Measurements from ENCODE around the gene SH3PXD2A. TPM values are rescaled to one million over a fixed set of nuclear protein-coding genes. Genes with fewer than 3 reads are reported as not detected.

SH3PXD2A gene
- total RNA-seq, 1 experiment from 2014 or later: 4.5 TPM

GRCh38 chr10:103548581-103549348 lies 306.6 kb downstream of the SH3PXD2A start:
- H3K9me3 ChIP-seq (ENCODE audit: control insufficient read depth, low read depth, low read length): no peaks in the 10 kb centered on the region
- H3K23me2 ChIP-seq (ENCODE audit: insufficient read length, low read depth, low read length, poor library complexity, severe bottlenecking): no peaks in the 10 kb centered on the region
- H3K27me3 Mint-ChIP-seq (ENCODE audit: low read depth): peaks cover 20% of the 10 kb centered on the region
- H3K4me3 Mint-ChIP-seq: no peak overlapping the region; a peak in 1 of 5 replicates
- H2AFZ ChIP-seq (ENCODE audit: low read length): no peak overlapping the region
- no peak overlapping the region for H3K4me2 ChIP-seq (ENCODE audit: insufficient read depth, insufficient read length, low read length)
- no peaks in the 10 kb centered on the region for H4K20me1 ChIP-seq (ENCODE audit: control insufficient read depth, insufficient read depth, insufficient read length)
- H3K27me3 ChIP-seq (ENCODE audit: insufficient read depth, low read length): no peaks in the 10 kb centered on the region
- H3K56ac ChIP-seq (ENCODE audit: insufficient read length, low read depth, low read length): no peak overlapping the region
- no peaks in the 10 kb centered on the region for H3K36me3 Mint-ChIP-seq (ENCODE audit: insufficient read depth in 1 of 3, low read depth in 3 of 3)
- no peak overlapping the region for H3K27ac Mint-ChIP-seq
- no peaks in the 10 kb centered on the region; a peak in 1 of 5 replicates for H3K9me3 Mint-ChIP-seq
- H2BK20ac ChIP-seq (ENCODE audit: low read depth, low read length, poor library complexity, severe bottlenecking): no peak overlapping the region
- H3K9ac ChIP-seq (ENCODE audit: extremely low read depth, insufficient read length, low read length): no peak overlapping the region
- no peak overlapping the region for H2BK5ac ChIP-seq (ENCODE audit: insufficient read length, low read length)
- no peak overlapping the region for H4K91ac ChIP-seq (ENCODE audit: insufficient read length, low read depth, low read length)
- H3K4ac ChIP-seq (ENCODE audit: low read depth, low read length): no peak overlapping the region
- H3K23ac ChIP-seq (ENCODE audit: insufficient read length, low read depth, low read length): no peak overlapping the region
- H2BK120ac ChIP-seq (ENCODE audit: low read depth, low read length, poor library complexity, severe bottlenecking): no peak overlapping the region
- no peak overlapping the region for H4K5ac ChIP-seq (ENCODE audit: insufficient read length, low read depth, low read length)
- H3K4me1 Mint-ChIP-seq: peaks cover 2 to 22% of the 10 kb centered on the region in 2 experiments
- H3K14ac ChIP-seq (ENCODE audit: insufficient read depth, low read length): no peak overlapping the region
- H3K4me1 ChIP-seq (ENCODE audit: insufficient read depth, low read length): no peaks in the 10 kb centered on the region
- H3K18ac ChIP-seq (ENCODE audit: insufficient read length, low read depth, low read length): no peak overlapping the region
- no peaks in the 10 kb centered on the region for H3K79me2 ChIP-seq (ENCODE audit: insufficient read depth, low read length)
- H2BK15ac ChIP-seq (ENCODE audit: low read depth, low read length): no peak overlapping the region
- no peaks in the 10 kb centered on the region for H3K79me1 ChIP-seq (ENCODE audit: insufficient read depth, low read depth, low read length, poor library complexity, severe bottlenecking)
- H2BK12ac ChIP-seq (ENCODE audit: insufficient read length, low read depth, low read length): no peak overlapping the region
- no peak for TF ChIP-seq CTCF (conservative IDR thresholded peaks at IDR 0.05)
- H3T11ph ChIP-seq (ENCODE audit: low read length): no peak overlapping the region
- peak; percentile 19 for DNase-seq
- H4K8ac ChIP-seq (replicated peaks; ENCODE audit: insufficient read length, low read depth, low read length): no peak overlapping the region
- no peak overlapping the region for H3K27ac ChIP-seq (ENCODE audit: insufficient read length, low read depth, low read length)
- WGBS (ENCODE audit: extremely low coverage, insufficient read length, low lambda C conversion rate): no CpG with 5 or more reads among the region's 12 CpGs
- no peak overlapping the region for H2AK5ac ChIP-seq (ENCODE audit: insufficient read length, low read length)

Measured in H9 (cell line).